Loucy (cell line): ENCODE results near the gene ANAPC15.

Source experiments
- H2AFZ ChIP-seq: fragments of 200-600 bp; sonication (generic); 2 replicates; pipeline ENCODE4 v1.6.0; 2016; ENCODE audit warnings: antibody characterized with exemption, mild to moderate bottlenecking, low read length, moderate library complexity
- H3F3A ChIP-seq: fragments of 200-600 bp; 2 replicates; pipeline ENCODE4 v1.6.0; 2016; ENCODE audit warnings: antibody characterized with exemption, low read depth, mild to moderate bottlenecking
- H3K27me3 ChIP-seq: fragments of 200-600 bp; sonication (generic); 2 replicates; pipeline ENCODE4 v1.6.1; 2014; ENCODE audit warnings: low read length, mild to moderate bottlenecking; ENCODE audit not compliant: insufficient read depth, poor library complexity, severe bottlenecking
- H3K36me3 ChIP-seq: fragments of 200-600 bp; sonication (generic); 2 replicates; pipeline ENCODE4 v1.6.1; 2016; ENCODE audit warnings: low read length; ENCODE audit not compliant: insufficient read depth
- H3K4me1 ChIP-seq: fragments of 200-600 bp; sonication (generic); 2 replicates; pipeline ENCODE4 v1.5.1; 2014; ENCODE audit warnings: low read length, mild to moderate bottlenecking; ENCODE audit not compliant: insufficient read depth, poor library complexity, severe bottlenecking
- H3K4me2 ChIP-seq: fragments of 200-600 bp; sonication (generic); 2 replicates; pipeline ENCODE4 v1.6.0; 2014; ENCODE audit warnings: antibody characterized with exemption, low read length, low read depth, mild to moderate bottlenecking; ENCODE audit not compliant: poor library complexity, severe bottlenecking
- H3K4me3 ChIP-seq: fragments of 200-600 bp; sonication (generic); 2 replicates; pipeline ENCODE4 v1.5.1; 2014; ENCODE audit warnings: low read length, mild to moderate bottlenecking, mixed read lengths; ENCODE audit not compliant: poor library complexity, severe bottlenecking
- H3K79me2 ChIP-seq: fragments of 200-600 bp; sonication (generic); 2 replicates; pipeline ENCODE4 v1.6.1; 2014; ENCODE audit warnings: low read length; ENCODE audit not compliant: insufficient read depth
- H3K9ac ChIP-seq: fragments of 200-600 bp; sonication (generic); 2 replicates; pipeline ENCODE4 v1.6.0; 2014; ENCODE audit warnings: mild to moderate bottlenecking, low read depth, low read length, moderate library complexity; ENCODE audit not compliant: poor library complexity, severe bottlenecking
- H3K9me2 ChIP-seq: fragments of 200-600 bp; sonication (generic); replicated peaks from 2 replicates; pipeline ENCODE4 v1.6.1; 2016; ENCODE audit warnings: low read depth, low read length, mixed read lengths
- H3K9me3 ChIP-seq: fragments of 200-600 bp; sonication (generic); 2 replicates; pipeline ENCODE4 v1.6.1; 2014; ENCODE audit warnings: mild to moderate bottlenecking, antibody characterized with exemption, low read length, low read depth; ENCODE audit not compliant: insufficient read depth
- H4K20me1 ChIP-seq: fragments of 200-600 bp; sonication (generic); 2 replicates; pipeline ENCODE4 v1.6.0; 2014; ENCODE audit warnings: antibody characterized with exemption, low read length, mild to moderate bottlenecking; ENCODE audit not compliant: insufficient read depth, poor library complexity, severe bottlenecking
- EZH2phosphoT487 ChIP-seq: fragments of 200-600 bp; IDR thresholded peaks from 2 replicates; pipeline ENCODE4 v1.6.1; 2018; ENCODE audit warnings: antibody characterized with exemption, mild to moderate bottlenecking, moderate library complexity, borderline replicate concordance
- TF ChIP-seq, protein P1 (sequence below): fragments of 200-600 bp; sonication (generic); conservative IDR thresholded peaks from 2 replicates; pipeline ENCODE4 v1.5.1; 2014; ENCODE audit warnings: mild to moderate bottlenecking, antibody characterized with exemption, low read length

The ANAPC15 gene

DNA sequence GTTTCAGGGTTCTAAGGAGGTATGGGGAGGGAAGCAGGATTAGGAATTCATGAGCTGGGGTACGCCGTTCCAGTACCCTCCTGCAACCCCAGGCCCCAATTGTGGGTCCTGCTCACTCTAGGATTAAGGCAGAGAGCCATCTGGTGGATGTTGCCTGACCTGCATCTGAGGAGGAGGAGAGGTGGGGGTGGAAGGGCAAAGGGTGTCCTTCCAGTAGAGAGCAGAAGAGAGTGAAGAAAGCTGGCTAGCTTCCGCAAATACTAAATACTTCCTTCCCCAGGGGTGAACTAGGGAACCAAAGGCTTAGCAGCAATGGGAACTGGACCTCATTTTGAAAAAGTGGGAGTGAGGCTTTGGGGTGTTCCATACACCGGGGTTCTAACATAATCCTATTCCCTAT lies 21.2 kb downstream of the ANAPC15 start:
- Histone ChIP-seq H3K4me2 (no peak overlapping the region), H2AFZ (no peak overlapping the region), H3K9ac (no peak overlapping the region), H3K79me2 (no peaks in the 10 kb centered on the region), H3K4me3 (no peak overlapping the region), H3F3A (no peaks in the 10 kb centered on the region), H4K20me1 (no peaks in the 10 kb centered on the region), H3K27me3 (no peaks in the 10 kb centered on the region), H3K9me3 (no peaks in the 10 kb centered on the region), H3K9me2 (no peaks in the 10 kb centered on the region), H3K36me3 (no peaks in the 10 kb centered on the region; the same call in 1 of the 2 replicates), H3K4me1 (no peaks in the 10 kb centered on the region)
- TF ChIP-seq, protein P1, sequence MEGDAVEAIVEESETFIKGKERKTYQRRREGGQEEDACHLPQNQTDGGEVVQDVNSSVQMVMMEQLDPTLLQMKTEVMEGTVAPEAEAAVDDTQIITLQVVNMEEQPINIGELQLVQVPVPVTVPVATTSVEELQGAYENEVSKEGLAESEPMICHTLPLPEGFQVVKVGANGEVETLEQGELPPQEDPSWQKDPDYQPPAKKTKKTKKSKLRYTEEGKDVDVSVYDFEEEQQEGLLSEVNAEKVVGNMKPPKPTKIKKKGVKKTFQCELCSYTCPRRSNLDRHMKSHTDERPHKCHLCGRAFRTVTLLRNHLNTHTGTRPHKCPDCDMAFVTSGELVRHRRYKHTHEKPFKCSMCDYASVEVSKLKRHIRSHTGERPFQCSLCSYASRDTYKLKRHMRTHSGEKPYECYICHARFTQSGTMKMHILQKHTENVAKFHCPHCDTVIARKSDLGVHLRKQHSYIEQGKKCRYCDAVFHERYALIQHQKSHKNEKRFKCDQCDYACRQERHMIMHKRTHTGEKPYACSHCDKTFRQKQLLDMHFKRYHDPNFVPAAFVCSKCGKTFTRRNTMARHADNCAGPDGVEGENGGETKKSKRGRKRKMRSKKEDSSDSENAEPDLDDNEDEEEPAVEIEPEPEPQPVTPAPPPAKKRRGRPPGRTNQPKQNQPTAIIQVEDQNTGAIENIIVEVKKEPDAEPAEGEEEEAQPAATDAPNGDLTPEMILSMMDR, result peak; percentile 93
- no peak for TF ChIP-seq EZH2phosphoT487

- H3F3A ChIP-seq, result no peaks in the 10 kb centered on the region
- H3K79me2 ChIP-seq, result no peaks in the 10 kb centered on the region
- no peaks in the 10 kb centered on the region for H3K9me3 ChIP-seq
- no peak overlapping the region for H3K4me3 ChIP-seq
- no peaks in the 10 kb centered on the region for H3K27me3 ChIP-seq
- H3K4me2 ChIP-seq, result no peak overlapping the region
- H3K9me2 ChIP-seq, result no peaks in the 10 kb centered on the region
- H2AFZ ChIP-seq, result no peak overlapping the region
- TF ChIP-seq, protein P1, result no peak
- no peak for TF ChIP-seq EZH2phosphoT487
- no peak overlapping the region for H3K9ac ChIP-seq
- H3K36me3 ChIP-seq, result no peaks in the 10 kb centered on the region
- H3K4me1 ChIP-seq, result no peaks in the 10 kb centered on the region
- no peaks in the 10 kb centered on the region for H4K20me1 ChIP-seq
These were observed 24.3 kb downstream of the ANAPC15 start for GRCh38 chr11:72088076-72088808.

DNA sequence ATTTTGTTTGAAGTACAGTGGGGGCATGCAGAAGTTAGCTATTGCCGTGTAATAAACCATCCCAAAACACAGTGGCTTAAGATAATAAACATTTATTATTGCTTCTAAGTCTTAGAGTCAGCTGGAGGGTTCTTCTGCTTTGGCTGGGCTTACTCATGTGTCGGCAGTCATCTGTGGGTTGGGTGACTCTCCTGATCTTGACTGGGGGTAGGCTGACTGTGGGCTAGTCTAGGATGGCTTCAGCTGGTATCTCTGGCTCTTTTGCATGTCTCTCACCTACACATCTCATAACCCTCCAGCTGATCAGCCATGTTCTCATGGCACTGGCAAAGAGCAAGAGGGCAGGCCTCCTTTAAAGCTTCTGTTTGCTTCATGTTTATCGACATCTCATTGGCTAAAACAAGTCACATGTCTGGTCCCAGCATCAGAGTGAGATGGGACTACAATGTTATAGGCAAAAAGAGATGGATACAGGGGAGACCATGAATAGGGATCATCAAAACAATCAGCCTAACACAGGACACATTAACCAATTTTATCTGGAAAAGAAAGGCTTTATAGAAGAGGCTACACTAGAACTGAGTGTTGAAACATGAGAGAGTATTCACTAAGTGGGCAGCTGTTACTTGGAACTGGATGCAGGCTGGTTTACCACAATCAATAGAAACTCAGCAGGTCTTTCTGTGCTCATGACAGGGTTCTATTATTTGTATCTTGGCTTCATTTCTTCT lies 26.7 kb downstream of the ANAPC15 start:
- H3K36me3 ChIP-seq, result no peaks in the 10 kb centered on the region
- H3K4me2 ChIP-seq, result no peak overlapping the region
- TF ChIP-seq, protein P1, result no peak
- no peak for TF ChIP-seq EZH2phosphoT487
- H4K20me1 ChIP-seq, result no peaks in the 10 kb centered on the region
- H3F3A ChIP-seq, result no peaks in the 10 kb centered on the region
- no peaks in the 10 kb centered on the region for H3K79me2 ChIP-seq
- no peak overlapping the region for H3K9ac ChIP-seq
- no peaks in the 10 kb centered on the region for H3K9me2 ChIP-seq
- H3K4me3 ChIP-seq, result no peak overlapping the region
- H2AFZ ChIP-seq, result no peak overlapping the region
- H3K9me3 ChIP-seq, result no peaks in the 10 kb centered on the region
- peaks cover 11% of the 10 kb centered on the region for H3K4me1 ChIP-seq
- no peaks in the 10 kb centered on the region for H3K27me3 ChIP-seq
